DND-41 (cell line): Measurements from ENCODE around the gene UGT1A1.
"Not testable (repeated sequence)": the region's sequence is repeated elsewhere in the genome, so short reads cannot be mapped to it uniquely, and the experiment has no call there.

ENCODE experiments used
- ATAC-seq: fragments of 200-7000 bp; cut with Tn5 transposase; 3 replicates; pipeline ENCODE4 v1.9.1; 2021; ENCODE audit warnings: low read depth; ENCODE audit not compliant: insufficient read depth
- DNase-seq: peaks from one replicate; pipeline ENCODE4 v3.0.0-alpha.2; 2020
- H2AFZ ChIP-seq: 2 replicates; pipeline ENCODE4 v1.6.0; 2012; ENCODE audit warnings: low read depth, low read length
- H3K27ac ChIP-seq: 2 replicates; pipeline ENCODE4 v1.5.1; 2012; ENCODE audit warnings: low read length, inconsistent platforms
- H3K27me3 ChIP-seq: fragments of 200-600 bp; sonication (generic); 2 replicates; pipeline ENCODE4 v1.6.0; 2012; ENCODE audit warnings: low read length, mild to moderate bottlenecking, inconsistent platforms; ENCODE audit not compliant: insufficient read depth, poor library complexity
- H3K36me3 ChIP-seq: 2 replicates; pipeline ENCODE4 v1.5.1; 2012; ENCODE audit warnings: low read length, inconsistent platforms; ENCODE audit not compliant: insufficient read depth
- H3K4me1 ChIP-seq: 2 replicates; pipeline ENCODE4 v1.5.1; 2012; ENCODE audit warnings: mild to moderate bottlenecking, low read length; ENCODE audit not compliant: insufficient read depth
- H3K4me2 ChIP-seq: 2 replicates; pipeline ENCODE4 v1.6.0; 2012; ENCODE audit warnings: mild to moderate bottlenecking, moderate library complexity, low read length, inconsistent platforms; ENCODE audit not compliant: insufficient read depth
- H3K4me3 ChIP-seq, 2 experiments: fragments of 200-600 bp in 1 of 2; shearing (Covaris generic) in 1 of 2; 2 replicates each; pipeline ENCODE4 v1.5.1; 2012 to 2016; ENCODE audit warnings: inconsistent platforms in 2 of 2, low read length in 2 of 2, mild to moderate bottlenecking in 2 of 2, low read depth in 1 of 2, moderate library complexity in 1 of 2
- H3K79me2 ChIP-seq: 2 replicates; pipeline ENCODE4 v1.6.0; 2012; ENCODE audit warnings: low read length, inconsistent platforms; ENCODE audit not compliant: insufficient read depth
- H3K9ac ChIP-seq: 2 replicates; pipeline ENCODE4 v1.6.0; 2012; ENCODE audit warnings: low read depth, mild to moderate bottlenecking, inconsistent platforms, low read length, moderate library complexity
- H3K9me3 ChIP-seq: 2 replicates; pipeline ENCODE4 v1.5.1; 2012; ENCODE audit warnings: low read length, moderate library complexity, mild to moderate bottlenecking, inconsistent platforms; ENCODE audit not compliant: insufficient read depth, severe bottlenecking
- H4K20me1 ChIP-seq: 2 replicates; pipeline ENCODE4 v1.6.0; 2012; ENCODE audit warnings: low read length; ENCODE audit not compliant: insufficient read depth
- EZH2 ChIP-seq: IDR thresholded peaks from 3 replicates; pipeline ENCODE4 v1.6.1; 2012; ENCODE audit warnings: borderline replicate concordance, low read depth, mild to moderate bottlenecking, moderate library complexity, low read length, inconsistent platforms; ENCODE audit not compliant: severe bottlenecking
- TF ChIP-seq, protein P1 (sequence below): IDR thresholded peaks from 2 replicates; pipeline ENCODE4 v1.5.1; 2012; ENCODE audit warnings: borderline replicate concordance, low read length, moderate library complexity, mild to moderate bottlenecking; ENCODE audit not compliant: poor library complexity, severe bottlenecking; ENCODE audit errors: extremely low read depth

UGT1A1 gene

DNA sequence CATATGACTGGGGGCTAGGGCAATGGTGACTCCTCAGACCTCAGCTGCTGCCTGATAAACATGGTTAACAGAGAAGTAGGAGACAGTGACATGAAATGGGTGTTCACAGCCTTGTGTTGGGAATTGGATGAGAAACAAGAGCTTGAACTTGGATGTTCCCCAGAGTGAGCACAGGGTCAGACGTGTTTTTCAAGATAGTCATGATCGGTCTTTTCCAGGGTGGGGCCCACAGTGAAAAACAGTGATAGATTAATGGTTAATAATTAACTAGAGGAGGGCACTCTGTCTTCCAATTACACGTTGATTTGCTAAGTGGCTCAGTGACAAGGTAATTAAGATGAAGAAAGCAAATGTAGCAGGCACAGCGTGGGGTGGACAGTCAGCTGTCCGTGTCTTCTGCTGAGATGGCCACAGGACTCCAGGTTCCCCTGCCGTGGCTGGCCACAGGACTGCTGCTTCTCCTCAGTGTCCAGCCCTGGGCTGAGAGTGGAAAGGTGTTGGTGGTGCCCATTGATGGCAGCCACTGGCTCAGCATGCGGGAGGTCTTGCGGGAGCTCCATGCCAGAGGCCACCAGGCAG lies 31.3 kb upstream of the UGT1A1 start, which contains the start of gene UGT1A3:
UGT1A3 (plus strand) TSS at position 320 of the 579 bp plus-strand sequence; CDS start at position 405, 85 bp downstream.
- H3K4me3 ChIP-seq: no peak within 1 kb of the TSS
- no peaks in the 10 kb centered on the region for H3K27me3 ChIP-seq
- H4K20me1 ChIP-seq: no peaks in the 10 kb centered on the region
- H3K79me2 ChIP-seq: no peaks in the 10 kb centered on the region
- H3K9me3 ChIP-seq: no peaks in the 10 kb centered on the region
- no peak within 1 kb of the TSS for H3K27ac ChIP-seq
- no peak within 1 kb of the TSS for H3K4me2 ChIP-seq
- TF ChIP-seq EZH2: no peak
- TF ChIP-seq, protein P1, sequence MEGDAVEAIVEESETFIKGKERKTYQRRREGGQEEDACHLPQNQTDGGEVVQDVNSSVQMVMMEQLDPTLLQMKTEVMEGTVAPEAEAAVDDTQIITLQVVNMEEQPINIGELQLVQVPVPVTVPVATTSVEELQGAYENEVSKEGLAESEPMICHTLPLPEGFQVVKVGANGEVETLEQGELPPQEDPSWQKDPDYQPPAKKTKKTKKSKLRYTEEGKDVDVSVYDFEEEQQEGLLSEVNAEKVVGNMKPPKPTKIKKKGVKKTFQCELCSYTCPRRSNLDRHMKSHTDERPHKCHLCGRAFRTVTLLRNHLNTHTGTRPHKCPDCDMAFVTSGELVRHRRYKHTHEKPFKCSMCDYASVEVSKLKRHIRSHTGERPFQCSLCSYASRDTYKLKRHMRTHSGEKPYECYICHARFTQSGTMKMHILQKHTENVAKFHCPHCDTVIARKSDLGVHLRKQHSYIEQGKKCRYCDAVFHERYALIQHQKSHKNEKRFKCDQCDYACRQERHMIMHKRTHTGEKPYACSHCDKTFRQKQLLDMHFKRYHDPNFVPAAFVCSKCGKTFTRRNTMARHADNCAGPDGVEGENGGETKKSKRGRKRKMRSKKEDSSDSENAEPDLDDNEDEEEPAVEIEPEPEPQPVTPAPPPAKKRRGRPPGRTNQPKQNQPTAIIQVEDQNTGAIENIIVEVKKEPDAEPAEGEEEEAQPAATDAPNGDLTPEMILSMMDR: no peak
- H3K9ac ChIP-seq: no peak within 1 kb of the TSS
- DNase-seq (no peak), ATAC-seq (no peak)
- H3K36me3 ChIP-seq: no peaks in the 10 kb centered on the region
- H2AFZ ChIP-seq: no peak within 1 kb of the TSS
- H3K4me1 ChIP-seq: no peaks in the 10 kb centered on the region

DNA sequence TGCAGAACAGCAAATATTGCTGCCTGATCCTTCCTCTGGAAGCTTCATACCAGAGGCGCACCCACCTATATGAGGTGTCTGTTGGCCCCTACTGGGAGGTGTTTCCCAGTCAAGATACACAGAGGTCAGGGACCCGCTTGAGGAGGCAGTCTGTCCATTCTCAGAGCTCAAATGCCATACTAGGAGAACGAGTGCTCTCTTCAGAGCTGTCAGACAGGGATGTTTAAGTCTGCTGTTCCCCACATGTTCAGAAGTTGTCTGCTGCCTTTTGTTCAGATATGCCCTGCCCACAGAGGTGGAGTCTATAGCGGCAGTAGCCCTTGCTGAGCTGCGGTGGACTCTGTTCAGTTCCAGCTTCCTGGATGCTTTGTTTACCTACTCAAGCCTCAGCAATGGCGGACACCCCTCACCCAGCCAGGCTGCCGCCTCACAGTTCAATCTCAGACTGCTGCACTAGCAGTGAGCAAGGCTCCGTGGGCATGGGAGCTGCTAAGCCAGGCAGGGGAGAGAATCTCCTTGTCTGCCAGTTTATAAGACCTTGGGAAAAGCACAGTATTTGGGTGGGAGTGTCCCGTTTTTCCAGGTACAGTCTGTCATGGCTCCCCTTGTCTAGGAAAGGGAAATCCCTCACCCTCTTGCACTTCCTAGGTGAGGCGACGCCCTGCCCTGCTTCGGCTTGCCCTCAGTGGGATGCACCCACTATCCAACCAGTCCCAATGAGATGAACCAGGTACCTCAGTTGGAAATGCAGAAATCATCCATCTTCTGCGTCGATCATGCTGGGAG lies 23.0 kb upstream of the UGT1A1 start:
- H3K79me2 ChIP-seq, H4K20me1 ChIP-seq, H2AFZ ChIP-seq, H3K9ac ChIP-seq, H3K9me3 ChIP-seq, H3K27me3 ChIP-seq, H3K4me1 ChIP-seq, H3K4me2 ChIP-seq, ATAC-seq, DNase-seq, H3K27ac ChIP-seq, H3K36me3 ChIP-seq, H3K4me3 ChIP-seq: not testable (repeated sequence)

DNA sequence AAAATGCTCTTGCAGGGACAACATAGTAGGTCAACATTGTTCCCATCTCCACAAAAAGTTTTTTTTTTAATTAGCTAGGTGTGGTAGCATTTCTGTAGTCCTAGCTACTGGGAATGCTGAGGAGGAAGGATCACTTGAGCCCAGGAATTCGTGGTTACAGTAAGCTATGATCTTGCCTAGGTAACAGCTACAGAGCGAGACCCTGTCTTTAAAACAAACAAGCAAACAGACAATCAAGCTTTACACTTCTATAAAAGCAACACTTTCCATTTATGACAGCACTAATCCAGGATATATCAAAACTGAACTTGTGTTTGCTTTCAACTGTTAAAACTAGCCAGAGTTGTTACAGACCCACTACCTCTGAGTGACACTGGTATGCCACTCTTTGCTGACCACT lies 19.2 kb upstream of the UGT1A1 start:
- no peak overlapping the region for H3K27ac ChIP-seq
- H3K79me2 ChIP-seq: no peaks in the 10 kb centered on the region
- H3K4me3 ChIP-seq: no peak overlapping the region
- no peak for DNase-seq
- no peak overlapping the region for H3K9ac ChIP-seq
- H3K4me1 ChIP-seq: no peaks in the 10 kb centered on the region
- TF ChIP-seq EZH2: no peak
- TF ChIP-seq, protein P1: no peak
- H4K20me1 ChIP-seq: no peaks in the 10 kb centered on the region
- peaks cover 6% of the 10 kb centered on the region for H3K27me3 ChIP-seq
- no peak overlapping the region for H3K4me2 ChIP-seq
- no peak for ATAC-seq
- no peaks in the 10 kb centered on the region for H3K9me3 ChIP-seq
- H2AFZ ChIP-seq: no peak overlapping the region
- no peaks in the 10 kb centered on the region for H3K36me3 ChIP-seq

DNA sequence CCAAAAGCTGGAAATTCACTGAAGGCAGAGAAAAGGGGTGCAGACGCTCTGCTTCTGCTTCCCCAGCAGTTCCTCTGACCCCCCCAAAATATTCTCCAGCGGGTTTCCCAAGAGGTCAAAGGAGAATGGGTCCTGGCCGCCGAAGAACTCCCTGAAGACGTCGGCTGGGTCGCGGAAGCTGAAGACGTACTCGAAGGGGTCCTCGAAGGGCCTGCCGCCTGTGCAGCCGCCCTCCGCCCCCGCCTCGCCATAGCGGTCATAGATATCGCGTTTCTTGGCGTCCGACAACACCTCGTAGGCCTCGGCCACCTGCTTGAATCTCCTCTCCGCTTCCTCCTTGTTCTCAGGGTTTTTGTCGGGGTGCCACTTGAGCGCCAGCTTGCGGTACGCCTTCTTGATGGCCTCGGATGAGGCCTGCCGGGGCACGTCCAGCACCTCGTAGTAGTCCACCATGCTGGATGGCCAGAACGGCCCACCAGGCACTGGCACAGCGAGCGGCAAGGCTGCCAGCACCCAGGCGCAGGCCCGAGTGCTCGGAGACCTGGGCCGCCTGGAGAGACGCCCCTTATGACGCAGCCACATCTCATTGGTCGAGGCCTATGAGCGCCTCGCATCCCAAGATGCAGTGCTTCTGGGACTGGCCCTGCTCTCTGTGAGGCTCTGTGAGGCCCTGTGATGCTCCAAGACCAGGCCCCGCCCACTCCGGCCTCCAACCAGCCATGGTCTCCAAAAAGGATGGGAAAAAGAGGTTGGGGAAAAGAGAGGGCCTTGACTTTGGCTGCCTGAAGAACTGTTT lies 16.4 kb upstream of the UGT1A1 start:
- Histone ChIP-seq H3K27me3 (peaks cover 3% of the 10 kb centered on the region), H3K4me3 (no peak overlapping the region), H3K4me2 (no peak overlapping the region), H3K9me3 (no peaks in the 10 kb centered on the region), H3K79me2 (no peaks in the 10 kb centered on the region), H3K36me3 (no peaks in the 10 kb centered on the region), H3K27ac (no peak overlapping the region), H3K4me1 (no peaks in the 10 kb centered on the region), H2AFZ (no peak overlapping the region), H3K9ac (no peak overlapping the region), H4K20me1 (no peaks in the 10 kb centered on the region)
- ATAC-seq (no peak), DNase-seq (no peak)
- TF ChIP-seq, protein P1: no peak
- TF ChIP-seq EZH2: no peak
